ENCODE measurements around the gene MYH7. TPM values are rescaled to one million over a fixed set of nuclear protein-coding genes. Genes with fewer than 3 reads are reported as not detected.
"Not testable (repeated sequence)": the region's sequence is repeated elsewhere in the genome, so short reads cannot be mapped to it uniquely, and the experiment has no call there.

The MYH7 gene
- 1 to 10 TPM in 2 of 3 donors, under 1 TPM in 1; 0.25 to 6.7 (median 2.1) TPM for polyA plus RNA-seq (ENCODE audit: insufficient read length in 3 of 3)

- no peak for DNase-seq (ENCODE audit: low read depth in 3 of 3, low spot score in 2 of 3)
These were observed at the start of gene MYH7 for GRCh38 chr14:23435543-23436326. Gene MYH7 (minus strand): TSS chr14:23435660. CDS start chr14:23433732, 1,928 bp downstream.

DNA sequence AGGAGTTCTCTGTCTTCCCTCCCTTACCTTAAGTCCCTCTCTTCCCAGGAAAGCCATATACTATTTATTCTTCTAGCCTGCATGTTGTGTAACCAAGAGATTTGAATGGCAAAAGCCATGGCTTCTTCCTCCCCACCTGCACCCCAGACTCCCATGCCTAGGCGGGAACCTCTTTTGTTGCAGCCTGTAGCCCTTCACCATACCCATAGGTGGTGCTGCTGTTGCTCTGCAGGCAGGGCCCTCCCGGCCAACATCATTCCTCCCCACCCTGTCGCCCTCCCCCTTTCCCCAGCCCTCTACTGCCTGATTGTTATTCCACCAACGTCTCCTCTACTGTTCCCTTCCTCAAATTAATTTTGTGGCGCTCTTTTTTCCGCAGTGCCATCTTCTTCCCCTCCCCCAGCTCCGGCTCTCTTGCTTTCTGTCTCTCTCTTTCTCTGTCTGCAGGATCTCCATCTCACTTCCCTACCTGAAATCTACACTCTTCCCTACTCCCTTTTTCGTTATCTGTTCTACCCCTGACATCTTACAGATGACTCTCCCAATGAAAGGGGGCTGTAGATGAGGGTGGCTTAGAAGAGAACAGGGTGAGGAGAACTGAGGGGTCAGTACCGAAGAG is 47.9 kb upstream of the MYH7 start:
- no peak for DNase-seq (ENCODE audit: low read depth in 3 of 3, low spot score in 2 of 3)

DNA sequence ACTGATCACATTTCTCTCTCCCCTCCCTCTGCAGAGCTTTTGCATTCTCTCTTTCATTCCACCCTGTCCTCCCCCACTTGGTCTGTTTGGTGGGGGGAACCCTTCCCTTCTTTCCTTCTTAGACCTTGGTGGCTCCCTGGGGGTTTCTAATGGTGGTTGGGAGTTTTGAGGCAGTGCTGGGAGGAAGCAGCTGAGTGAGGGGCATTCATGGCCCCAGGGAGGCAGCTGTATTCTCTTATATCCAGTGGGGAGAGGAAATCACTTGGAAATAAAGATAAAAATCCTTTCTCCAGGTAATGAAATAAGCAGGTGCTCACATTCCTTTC is 47.3 kb upstream of the MYH7 start:
- no peak for DNase-seq (ENCODE audit: low read depth in 3 of 3, low spot score in 2 of 3)

DNA sequence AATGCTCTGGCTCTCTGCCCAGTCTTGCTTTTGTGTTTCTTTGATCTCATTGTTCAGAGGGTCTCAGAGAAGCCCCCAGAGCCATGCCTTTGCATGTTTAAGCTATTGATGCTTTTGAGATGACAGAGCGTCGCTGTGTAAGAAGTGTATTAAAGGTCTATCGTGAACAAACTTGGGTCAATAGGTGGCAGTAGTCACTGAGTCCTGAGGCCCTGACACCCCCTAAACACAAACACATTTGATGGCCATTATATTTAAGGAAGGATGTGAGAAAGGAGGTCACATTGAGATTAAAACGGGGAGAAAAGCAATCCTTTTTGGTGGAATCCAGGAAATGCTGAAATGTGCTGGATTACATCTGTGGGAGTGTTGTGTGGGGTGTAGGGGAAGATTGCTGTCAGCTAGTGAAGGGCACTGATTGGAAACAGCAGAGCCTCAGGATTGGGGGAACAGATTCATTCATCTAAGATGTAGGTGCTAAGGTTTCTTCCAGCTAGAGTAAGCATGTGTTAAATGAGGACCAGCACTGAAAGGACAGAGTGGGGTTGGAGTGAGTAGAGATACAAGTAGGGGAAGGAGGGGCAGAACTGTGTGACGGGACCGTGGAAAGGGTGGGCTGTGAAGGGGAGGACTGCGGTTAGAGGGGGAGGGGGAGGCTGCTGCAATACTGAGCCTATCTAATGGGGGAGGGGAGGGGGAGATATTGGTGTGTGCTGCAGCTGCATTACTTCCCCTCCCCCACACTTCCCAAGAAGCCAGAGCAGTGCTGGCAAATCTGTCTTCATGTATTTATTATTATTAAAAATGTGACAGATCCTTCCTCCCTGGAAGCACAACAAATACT is 46.7 kb upstream of the MYH7 start:
- no peak for DNase-seq (ENCODE audit: low read depth in 3 of 3, low spot score in 2 of 3)

DNA sequence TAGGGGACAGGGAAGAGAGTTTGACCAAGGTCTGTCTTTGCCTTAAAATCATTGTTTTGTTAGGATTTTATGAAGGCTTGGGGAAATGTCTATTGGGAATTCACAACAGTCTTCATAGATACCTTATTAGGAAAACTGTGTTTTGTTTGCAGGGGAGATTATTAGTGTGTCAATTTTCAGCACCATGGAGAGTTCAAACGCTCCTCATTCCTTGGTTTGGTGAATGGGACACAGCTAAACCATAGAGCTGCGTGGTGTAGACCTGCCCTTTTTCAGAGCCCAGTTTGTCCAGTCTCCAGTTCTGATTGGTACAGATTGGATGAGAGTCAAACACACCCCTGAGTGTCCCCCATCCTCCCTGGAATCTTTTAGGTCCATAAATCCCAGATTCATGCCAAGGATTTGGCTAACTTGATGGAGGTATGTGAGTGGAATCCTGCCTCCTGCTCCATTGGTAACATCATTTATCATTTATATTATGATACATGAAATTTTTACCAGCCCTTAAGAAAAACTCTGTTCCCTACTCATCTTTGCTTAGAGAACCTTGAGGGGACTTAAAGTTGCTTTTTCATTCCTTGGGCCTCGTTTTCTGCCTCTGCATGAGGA is 46.0 kb upstream of the MYH7 start:
- DNase-seq (ENCODE audit: low read depth in 3 of 3, low spot score in 2 of 3) = peak in 1 of 3 donors; percentile 13

DNA sequence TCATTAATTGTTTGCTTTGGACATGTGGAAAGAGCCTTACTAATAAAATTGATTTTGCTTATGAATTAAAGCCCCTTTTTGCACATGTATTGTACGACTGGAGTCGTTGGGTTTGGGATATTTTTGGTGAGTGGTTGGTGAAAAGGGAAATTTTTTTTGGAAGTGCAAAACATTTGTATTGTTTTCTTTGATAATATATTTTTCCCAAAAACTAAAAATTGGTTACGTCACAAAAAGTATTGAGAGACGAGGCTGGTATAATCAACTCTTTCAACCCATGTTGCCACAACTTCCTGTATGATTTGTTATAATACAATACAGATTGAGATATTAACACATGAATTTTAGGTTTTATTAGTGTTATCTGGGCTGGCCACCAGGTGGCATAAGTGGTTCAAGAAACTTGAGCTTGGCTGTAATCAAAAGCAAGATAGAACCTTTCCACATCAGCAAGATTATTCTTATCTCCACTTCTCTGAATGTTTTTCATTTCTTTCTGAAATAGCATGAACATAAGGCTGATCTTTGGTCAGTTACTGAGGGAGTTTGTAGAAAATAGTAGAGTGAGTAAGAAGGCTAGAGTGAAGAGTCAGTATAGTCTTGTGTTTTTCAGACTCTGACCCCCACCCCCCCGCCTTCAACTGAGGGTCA is 42.8 kb upstream of the MYH7 start:
- DNase-seq (ENCODE audit: low read depth in 3 of 3, low spot score in 2 of 3) = peak in 2 of 3 donors; percentile 24 to 27

DNA sequence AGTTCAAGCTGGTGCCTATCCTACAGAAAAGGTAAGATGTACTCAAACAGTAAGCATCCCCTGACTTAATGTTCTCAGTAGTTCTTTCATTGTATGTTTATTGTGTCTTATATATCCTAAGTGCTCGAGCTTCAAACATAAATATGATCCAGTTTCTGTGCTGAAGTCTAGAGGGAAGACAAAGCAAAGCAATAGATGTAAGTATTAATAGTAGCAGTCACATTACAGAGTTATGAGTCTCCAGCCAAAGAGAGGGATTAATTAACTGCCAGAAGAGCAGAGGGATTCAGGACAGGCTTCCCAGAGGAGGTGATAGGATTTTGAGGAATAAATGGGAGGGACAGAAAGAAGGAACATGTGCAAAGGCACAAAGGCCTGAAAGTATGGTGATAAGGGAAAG is 35.5 kb upstream of the MYH7 start:
- no peak for DNase-seq (ENCODE audit: low read depth in 3 of 3, low spot score in 2 of 3)

DNA sequence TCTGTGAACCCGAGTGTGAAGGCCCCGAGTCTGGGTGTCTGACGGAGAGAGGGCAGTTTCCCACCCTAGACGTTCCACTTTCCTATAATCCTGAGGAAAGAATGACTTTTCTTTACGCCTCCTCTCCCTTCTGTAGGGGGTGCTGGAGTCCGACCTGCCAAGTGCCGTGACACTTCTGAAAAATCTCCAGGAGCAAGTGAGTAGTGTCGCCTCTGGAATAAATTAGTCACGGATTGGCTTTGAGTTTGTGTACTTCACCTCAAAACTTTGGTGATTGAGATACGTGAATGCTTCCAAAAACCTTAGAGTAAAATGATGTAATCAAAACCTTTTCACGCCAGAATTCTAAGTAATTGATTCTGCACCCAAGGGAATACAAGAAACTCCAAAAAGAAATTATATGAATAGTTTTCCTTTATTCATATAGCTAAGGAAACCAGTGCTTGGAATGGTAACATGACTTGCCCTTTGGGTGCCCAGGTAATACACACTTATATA is 34.5 kb upstream of the MYH7 start:
- DNase-seq (ENCODE audit: low read depth in 3 of 3, low spot score in 2 of 3) = no peak

GRCh38 chr14:23469127-23469905 is 33.9 kb upstream of the MYH7 start, which contains the start of gene NGDN:
Gene NGDN (plus strand): TSS chr14:23469703. CDS start chr14:23469716, 13 bp downstream.
- peak; percentile 99 to 100 (median 99) for DNase-seq (ENCODE audit: low read depth in 3 of 3, low spot score in 2 of 3)

GRCh38 chr14:23468704-23469126 is 33.3 kb upstream of the MYH7 start:
- DNase-seq (ENCODE audit: low read depth in 3 of 3, low spot score in 2 of 3) = no peak

GRCh38 chr14:23465261-23465660 is 29.8 kb upstream of the MYH7 start:
- DNase-seq (ENCODE audit: low read depth in 3 of 3, low spot score in 2 of 3) = no peak

DNA sequence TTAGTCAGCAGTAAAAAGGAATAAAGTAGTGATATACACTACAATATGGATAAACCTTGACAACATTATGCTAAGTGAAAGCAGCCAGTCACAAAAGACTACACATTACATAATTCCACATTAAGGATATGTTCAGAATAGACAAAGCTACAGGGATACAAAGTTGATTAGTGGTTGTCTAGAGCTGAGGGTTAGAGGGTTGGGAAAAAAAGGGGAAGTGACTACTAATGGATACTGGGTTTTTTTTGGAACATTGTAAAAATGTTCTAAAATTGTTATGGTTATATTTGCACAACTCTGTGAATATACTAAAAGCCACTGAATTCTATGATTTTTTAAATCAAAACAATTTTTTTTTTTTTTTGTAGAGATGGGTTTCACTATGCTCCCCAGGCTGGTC is 29.2 kb upstream of the MYH7 start:
- DNase-seq (ENCODE audit: low read depth in 3 of 3, low spot score in 2 of 3) = no peak

DNA sequence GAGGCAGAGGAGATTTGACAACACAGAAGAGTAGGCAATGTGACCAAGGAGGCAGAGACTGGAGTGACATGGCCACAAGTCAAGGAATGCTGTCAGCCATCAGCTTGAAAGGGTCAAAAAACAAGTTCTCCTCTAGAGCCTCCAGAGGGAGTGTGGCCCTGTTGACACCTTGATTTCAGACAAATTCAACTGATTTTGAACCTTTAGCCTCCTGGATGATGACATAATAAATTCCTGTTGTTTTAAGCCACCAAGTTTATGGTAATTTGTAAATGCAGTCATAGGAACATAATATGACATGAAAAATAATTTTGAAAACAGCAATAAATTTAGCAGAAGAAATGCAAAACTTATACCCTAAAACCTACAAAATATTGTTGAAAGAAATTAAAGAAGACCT is 25.5 kb upstream of the MYH7 start:
- DNase-seq (ENCODE audit: low read depth in 3 of 3, low spot score in 2 of 3) = no peak

GRCh38 chr14:23457587-23458445 is 22.4 kb upstream of the MYH7 start:
- DNase-seq (ENCODE audit: low read depth in 3 of 3, low spot score in 2 of 3) = no peak

- DNase-seq (ENCODE audit: low read depth in 3 of 3, low spot score in 2 of 3) = not testable (repeated sequence)
These were observed 21.6 kb upstream of the MYH7 start for GRCh38 chr14:23456883-23457586.

DNA sequence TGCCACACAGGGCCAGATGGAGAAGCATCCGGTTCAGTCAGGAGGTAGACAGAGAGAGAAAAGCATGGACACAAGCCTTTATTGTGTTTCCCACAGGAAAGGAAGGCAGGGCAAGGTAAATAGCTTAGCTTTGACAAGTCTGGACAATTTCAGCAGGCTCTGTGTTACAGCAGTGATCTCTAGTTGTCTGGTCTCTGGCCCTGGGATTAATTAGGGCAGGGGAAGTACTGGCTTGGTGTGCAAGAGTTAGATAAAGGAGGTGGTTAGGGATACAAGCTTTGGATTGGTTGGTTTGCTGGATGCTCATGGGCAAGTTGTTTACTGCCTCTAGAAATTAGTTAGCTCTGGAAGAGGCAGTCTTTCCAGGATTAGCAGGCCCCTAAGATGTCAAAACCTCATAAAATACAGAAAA is 19.0 kb upstream of the MYH7 start:
- DNase-seq (ENCODE audit: low read depth in 3 of 3, low spot score in 2 of 3) = no peak

DNA sequence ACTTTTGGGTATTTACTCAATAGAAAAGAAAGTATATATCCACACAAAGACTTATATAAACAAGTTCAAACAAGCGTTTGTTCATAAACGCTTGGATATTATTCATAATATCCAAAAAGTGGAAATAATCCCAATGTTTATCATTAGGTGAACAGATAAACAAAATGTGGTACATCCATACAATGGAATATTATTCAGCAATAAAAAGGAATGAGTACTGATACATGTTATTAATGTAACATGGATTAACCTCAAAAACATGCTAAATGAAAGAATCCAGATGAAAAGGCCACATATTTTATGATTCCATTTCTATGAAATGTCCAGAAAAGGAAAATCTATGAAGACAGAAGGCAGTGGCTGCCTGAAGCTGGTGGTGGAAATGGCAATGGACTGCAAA is 16.8 kb upstream of the MYH7 start:
- no peak for DNase-seq (ENCODE audit: low read depth in 3 of 3, low spot score in 2 of 3)

- DNase-seq (ENCODE audit: low read depth in 3 of 3, low spot score in 2 of 3) = no peak
These were observed 14.9 kb upstream of the MYH7 start for GRCh38 chr14:23450379-23450778.

Data from right renal cortex interstitium (tissue), 3 donors.